H1 (cell line): ENCODE results near the gene KISS1. TPM values are rescaled to one million over a fixed set of nuclear protein-coding genes. Genes with fewer than 3 reads are reported as not detected.

Experiments used
- CTCF ChIA-PET: fragments of 300-600 bp; sonication (Branson Sonifier 250); formaldehyde crosslinking; loops from one replicate; lab custom pipeline; 2021; ENCODE audit not compliant: partially characterized antibody; lab: Charles Lee
- POLR2A ChIA-PET: fragments of 300-600 bp; sonication (Branson Sonifier 250); formaldehyde crosslinking; loops from one replicate; lab custom pipeline; 2021; ENCODE audit warnings: inconsistent platforms; ENCODE audit not compliant: partially characterized antibody; lab: Charles Lee
- DNase-seq, 2 experiments: peaks; one replicate each; pipeline versions ENCODE4 v3.0.0 to v3.0.0-alpha.2; 2010 to 2022; ENCODE audit warnings: low spot score in 2 of 2, low read depth in 1 of 2, mixed read lengths in 1 of 2
- FAIRE-seq: peaks from 2 replicates; lab custom pipeline; 2011; peaks lifted over from hg19 to GRCh38; lab: Jason Lieb, UNC
- H2AFZ ChIP-seq: 2 replicates; pipeline ENCODE4 v1.8.1; 2012; ENCODE audit warnings: low read length, inconsistent platforms
- H2AK5ac ChIP-seq: 2 replicates; pipeline ENCODE4 v1.6.1; 2013; ENCODE audit warnings: low read depth, low read length
- H2BK120ac ChIP-seq: replicated peaks from 2 replicates; pipeline ENCODE3; 2013; ENCODE audit warnings: low read depth, low read length, inconsistent platforms
- H2BK12ac ChIP-seq: 2 replicates; pipeline ENCODE4 v1.6.1; 2013; ENCODE audit warnings: low read depth, low read length
- H2BK15ac ChIP-seq: 2 replicates; pipeline ENCODE4 v1.6.1; 2013; ENCODE audit warnings: low read length
- H2BK20ac ChIP-seq: 2 replicates; pipeline ENCODE4 v1.6.1; 2013; ENCODE audit warnings: low read length
- H2BK5ac ChIP-seq: 2 replicates; pipeline ENCODE4 v1.6.1; 2013; ENCODE audit warnings: low read depth, low read length
- H3K14ac ChIP-seq: 2 replicates; pipeline ENCODE4 v1.6.1; 2013; ENCODE audit warnings: inconsistent platforms; ENCODE audit not compliant: insufficient read length
- H3K18ac ChIP-seq: 2 replicates; pipeline ENCODE4 v1.6.1; 2013; ENCODE audit warnings: low read length; ENCODE audit errors: extremely low read depth
- H3K23ac ChIP-seq: 2 replicates; pipeline ENCODE4 v1.6.1; 2013; ENCODE audit warnings: inconsistent platforms; ENCODE audit not compliant: insufficient read length
- H3K23me2 ChIP-seq: 2 replicates; pipeline ENCODE4 v1.6.1; 2013; ENCODE audit warnings: low read depth, low read length
- H3K27ac ChIP-seq: 2 replicates; pipeline ENCODE4 v1.6.1; 2011; ENCODE audit warnings: low read depth, low read length, inconsistent platforms
- H3K27me3 ChIP-seq, 4 experiments: replicated peaks in 1 of 4; 1 replicate in 1 of 4; 2 replicates in 3 of 4; pipeline versions ENCODE4 v1.6.1 to v1.8.1; 2011 to 2013; ENCODE audit warnings: low read length in 3 of 4, mild to moderate bottlenecking in 3 of 4, inconsistent platforms in 2 of 4, mixed read lengths in 2 of 4, moderate library complexity in 1 of 4; ENCODE audit not compliant: control insufficient read depth in 3 of 4, insufficient read depth in 3 of 4; ENCODE audit errors: extremely low read depth in 1 of 4
- H3K36me3 ChIP-seq, 4 experiments: 2 replicates each; pipeline versions ENCODE4 v1.6.1 to v1.8.1; 2011 to 2013; ENCODE audit warnings: mild to moderate bottlenecking in 4 of 4, low read length in 3 of 4, moderate library complexity in 2 of 4, control low read depth in 1 of 4, inconsistent platforms in 1 of 4; ENCODE audit not compliant: insufficient read depth in 4 of 4, control insufficient read depth in 2 of 4
- H3K4ac ChIP-seq: replicated peaks from 2 replicates; pipeline ENCODE3; 2013; ENCODE audit warnings: low read length, low read depth, mixed read lengths, inconsistent platforms; ENCODE audit not compliant: insufficient read length
- H3K4me1 ChIP-seq, 4 experiments: replicated peaks in 1 of 4; 1 replicate in 1 of 4; 2 replicates in 3 of 4; pipeline versions ENCODE4 v1.6.1 to v1.8.1; 2011 to 2013; ENCODE audit warnings: low read length in 3 of 4, inconsistent platforms in 2 of 4, mixed read lengths in 1 of 4; ENCODE audit not compliant: insufficient read depth in 4 of 4, control insufficient read depth in 3 of 4
- H3K4me2 ChIP-seq, 2 experiments: 2 replicates each; pipeline versions ENCODE4 v1.6.1 to v1.8.1; 2011 to 2013; ENCODE audit warnings: low read depth in 2 of 2, low read length in 2 of 2, control low read depth in 1 of 2, inconsistent platforms in 1 of 2, mild to moderate bottlenecking in 1 of 2; ENCODE audit not compliant: insufficient read depth in 1 of 2
- H3K4me3 ChIP-seq, 4 experiments: fragments of 200-600, 300-600 bp in 1 of 4; sonication (generic), shearing (Covaris generic), sonication (Bioruptor Twin) in 1 of 4; 2 replicates each; pipeline versions ENCODE4 v1.5.1 to v1.8.1; 2011 to 2016; ENCODE audit warnings: low read length in 4 of 4, low read depth in 3 of 4, control low read depth in 2 of 4, inconsistent platforms in 2 of 4, mild to moderate bottlenecking in 2 of 4, mixed read lengths in 1 of 4, moderate library complexity in 1 of 4; ENCODE audit not compliant: insufficient read depth in 2 of 4; ENCODE audit errors: extremely low read depth in 1 of 4
- H3K56ac ChIP-seq: replicated peaks from 2 replicates; pipeline ENCODE3; 2013; ENCODE audit warnings: low read depth, mild to moderate bottlenecking, mixed read lengths, low read length, inconsistent platforms; ENCODE audit not compliant: insufficient read length
- H3K79me1 ChIP-seq: 2 replicates; pipeline ENCODE4 v1.6.1; 2013; ENCODE audit warnings: low read depth, low read length, control low read depth
- H3K79me2 ChIP-seq, 2 experiments: 2 replicates each; pipeline versions ENCODE4 v1.6.1 to v1.8.1; 2012 to 2013; ENCODE audit warnings: low read length in 2 of 2, mild to moderate bottlenecking in 2 of 2, inconsistent platforms in 1 of 2; ENCODE audit not compliant: insufficient read depth in 2 of 2, control insufficient read depth in 1 of 2
- H3K9ac ChIP-seq, 4 experiments: replicated peaks in 1 of 4; 1 replicate in 1 of 4; 2 replicates in 3 of 4; pipeline versions ENCODE4 v1.6.1 to v1.8.1; 2011 to 2013; ENCODE audit warnings: low read depth in 3 of 4, low read length in 3 of 4, control low read depth in 2 of 4, mild to moderate bottlenecking in 2 of 4, moderate library complexity in 2 of 4, inconsistent platforms in 1 of 4; ENCODE audit errors: extremely low read depth in 1 of 4
- H3K9me3 ChIP-seq, 2 experiments: 2 replicates each; pipeline versions ENCODE4 v1.6.1 to v1.8.1; 2012 to 2013; ENCODE audit warnings: mild to moderate bottlenecking in 2 of 2, moderate library complexity in 2 of 2, control low read depth in 1 of 2, inconsistent platforms in 1 of 2, low read depth in 1 of 2, low read length in 1 of 2, mixed read lengths in 1 of 2; ENCODE audit not compliant: insufficient read depth in 2 of 2
- H4K20me1 ChIP-seq, 2 experiments: replicated peaks in 1 of 2; 2 replicates each; pipeline versions ENCODE3 to v1.8.1; 2011 to 2013; ENCODE audit warnings: inconsistent platforms in 2 of 2, low read length in 2 of 2, mild to moderate bottlenecking in 1 of 2; ENCODE audit not compliant: insufficient read depth in 2 of 2, control insufficient read depth in 1 of 2
- H4K5ac ChIP-seq: 2 replicates; pipeline ENCODE4 v1.6.1; 2013; ENCODE audit warnings: low read length, low read depth, mixed read lengths, inconsistent platforms; ENCODE audit not compliant: insufficient read length
- H4K8ac ChIP-seq: 2 replicates; pipeline ENCODE4 v1.8.0; 2013; ENCODE audit warnings: mild to moderate bottlenecking, moderate library complexity, low read length, inconsistent platforms; ENCODE audit not compliant: insufficient read depth; ENCODE audit errors: extremely low read depth
- H4K91ac ChIP-seq: replicated peaks from 2 replicates; pipeline ENCODE3; 2013; ENCODE audit warnings: low read length, mixed read lengths, inconsistent platforms; ENCODE audit not compliant: insufficient read length
- ASH2L ChIP-seq: fragments of 200-600, 300-600 bp; sonication (generic); IDR thresholded peaks from one replicate; pipeline ENCODE4 v1.7.1; 2017; ENCODE audit warnings: low read length
- CEBPB ChIP-seq: IDR thresholded peaks from 2 replicates; pipeline ENCODE4 v1.6.1; 2012; ENCODE audit warnings: low read depth, low read length
- CREB1 ChIP-seq: IDR thresholded peaks from 2 replicates; pipeline ENCODE4 v1.6.1; 2012; ENCODE audit warnings: inconsistent platforms
- GABPA ChIP-seq: IDR thresholded peaks from 2 replicates; pipeline ENCODE4 v1.6.1; 2011; ENCODE audit warnings: mild to moderate bottlenecking, low read length, moderate library complexity, borderline replicate concordance; ENCODE audit not compliant: insufficient read depth
- GTF2F1 ChIP-seq: IDR thresholded peaks from 2 replicates; pipeline ENCODE4 v1.6.1; 2012; ENCODE audit warnings: low read depth, low read length, improper control_type of control experiment, borderline replicate concordance
- KDM1A ChIP-seq: fragments of 200-600, 300-600 bp; sonication (generic); IDR thresholded peaks from 2 replicates; pipeline ENCODE4 v1.7.1; 2016; ENCODE audit warnings: mild to moderate bottlenecking, low read length, borderline replicate concordance
- RAD21 ChIP-seq, 2 experiments: IDR thresholded peaks in 1 of 2; conservative IDR thresholded peaks in 1 of 2; 2 replicates each; pipeline ENCODE4 v1.6.1; 2011; ENCODE audit warnings: low read depth in 2 of 2, low read length in 2 of 2, improper control_type of control experiment in 1 of 2, inconsistent platforms in 1 of 2, mild to moderate bottlenecking in 1 of 2, moderate library complexity in 1 of 2
- RXRA ChIP-seq: IDR thresholded peaks from 2 replicates; pipeline ENCODE4 v1.6.1; 2011; ENCODE audit warnings: low read depth, mild to moderate bottlenecking, low read length, moderate library complexity; ENCODE audit not compliant: insufficient read depth
- TAF7 ChIP-seq: optimal IDR thresholded peaks from 2 replicates; pipeline ENCODE3; 2011; ENCODE audit warnings: low read depth, mild to moderate bottlenecking, inconsistent platforms, low read length, moderate library complexity, borderline replicate concordance
- TBP ChIP-seq: IDR thresholded peaks from 2 replicates; pipeline ENCODE4 v1.6.1; 2011; ENCODE audit warnings: low read depth, low read length, improper control_type of control experiment
- WGBS, 2 experiments: shearing (Covaris generic) in 1 of 2; methylation state at CpG; one replicate each; pipeline versions ENCODE4 v1.1.6 to v1.1.7; 2013 to 2015; ENCODE audit warnings: low lambda C conversion rate in 2 of 2, mixed read lengths in 2 of 2, inconsistent platforms in 1 of 2, low coverage in 1 of 2, missing lambda C conversion rate in 1 of 2; ENCODE audit not compliant: insufficient replicate concordance in 2 of 2, insufficient coverage in 1 of 2, insufficient read length in 1 of 2; ENCODE audit errors: extremely low coverage in 1 of 2, missing lambda C conversion rate in 1 of 2; 5-methylcytosine and 5-hydroxymethylcytosine counted together
- polyA plus RNA-seq, 7 experiments: library from polyadenylated mRNA; depleted of rRNA in 3 of 7; stranded (reverse) in 5 of 7; unstranded in 2 of 7; fragments of >200 nt in 5 of 7; fragments of 200-250 nt in 2 of 7; gene quantifications; 1 replicate in 5 of 7; 2 replicates in 1 of 7; 4 replicates in 1 of 7; pipeline versions ENCODE4 v1.2.1 to v1.2.3, GENCODE V29; 2011 to 2013; ENCODE audit warnings: missing spikeins in 2 of 7, mixed read lengths in 2 of 7
- total RNA-seq: library from RNA; stranded (reverse); fragmentation: NEBNext Ultra II Directional; extraction: Animal tissue kit (Norgen Biotek cat#: 25700); gene quantifications from 2 replicates; pipeline ENCODE4 v1.2.1, GENCODE V29; 2021

Gene KISS1
- total and polyA plus RNA-seq, 2 of the 8 experiments (the other 6 are each of a cell fraction or from before 2014, with no cell fraction given): 0.71 TPM; not detected in 1

- FAIRE-seq (no peak), DNase-seq (no peak)
- Histone ChIP-seq H3K9ac (no peak overlapping the region), H3K23ac (no peak overlapping the region), H4K20me1 (no peaks in the 10 kb centered on the region), H2BK120ac (no peak overlapping the region), H3K79me1 (no peaks in the 10 kb centered on the region), H4K8ac (no peak overlapping the region), H3K27me3 (no peaks in the 10 kb centered on the region), H2AK5ac (no peak overlapping the region), H3K4me3 (no peak overlapping the region), H4K5ac (no peak overlapping the region), H3K79me2 (no peaks in the 10 kb centered on the region), H3K56ac (no peak overlapping the region), H3K4me2 (no peak overlapping the region), H2BK20ac (no peak overlapping the region), H2BK15ac (no peak overlapping the region), H4K91ac (no peak overlapping the region), H2BK12ac (no peak overlapping the region), H3K18ac (no peak overlapping the region), H3K4ac (no peak overlapping the region), H3K9me3 (no peaks in the 10 kb centered on the region), H3K23me2 (no peaks in the 10 kb centered on the region), H3K36me3 (no peaks in the 10 kb centered on the region; a peak in 1 of 8 replicates)
- CTCF ChIA-PET: interaction anchor here (1.0 to 1.7 kb wide), 6 partner anchors 10 to 147 kb away, joined by 4 to 6 read pairs (median 5); partner anchors contain the start of gene PLEKHA6
- POLR2A ChIA-PET: interaction anchor here (1.3 kb wide), 1 partner anchor 32 kb away, joined by 3 read pairs; no protein-coding TSS in a partner anchor
- no peak for TF ChIP-seq CREB1
- TF ChIP-seq GTF2F1: no peak
- no peak for TF ChIP-seq TBP
- no peak for TF ChIP-seq TAF7
- no peak for TF ChIP-seq CEBPB
- no peak for TF ChIP-seq ASH2L
- TF ChIP-seq RAD21 (IDR thresholded peaks at IDR 0.05 in 1 of 2, conservative IDR thresholded peaks at IDR 0.05 in 1 of 2; ENCODE audit: low read depth in 2 of 2, low read length in 2 of 2): no peak
- TF ChIP-seq GABPA: no peak
- TF ChIP-seq RXRA: no peak
- TF ChIP-seq KDM1A: no peak
- TF ChIP-seq, all 59 proteins: peak for 0
- H2BK5ac ChIP-seq: no peak overlapping the region
- no peak overlapping the region for H2AFZ ChIP-seq
- 89% methylated on average over 3 of the region's 3 CpGs; no CpG with 5 or more reads in 1 of the 2 experiments for WGBS, 2 experiments
- H3K27ac ChIP-seq: no peak overlapping the region
- 0 out of 7 replicates have a peak, but pooled peaks cover 0 to 2% (median 0%) of the 10 kb centered on the region in 4 experiments for H3K4me1 ChIP-seq
- H3K14ac ChIP-seq: no peak overlapping the region
Measured at GRCh38 chr1:204222764-204223055, 26.4 kb upstream of the KISS1 start.
